SU-DHL-6 (cell line): ENCODE measurements around the gene PNPLA2.

Experiments used
- CTCF ChIP-seq: fragments of 200-600 bp; sonication (generic); IDR thresholded peaks from one replicate; pipeline ENCODE4 v1.5.1; 2017; ENCODE audit warnings: antibody characterized with exemption, mild to moderate bottlenecking, low read length, moderate library complexity; ENCODE audit not compliant: insufficient read depth, poor library complexity, severe bottlenecking
- EZH2phosphoT487 ChIP-seq: fragments of 200-600 bp; sonication (generic), shearing (Covaris generic); conservative IDR thresholded peaks from 2 replicates; pipeline ENCODE4 v1.6.1; 2018; ENCODE audit warnings: mild to moderate bottlenecking, antibody characterized with exemption, low read length, moderate library complexity, mixed read lengths

- no peak for TF ChIP-seq CTCF
- no peak for TF ChIP-seq EZH2phosphoT487
Measured at GRCh38 chr11:861105-861479, 42.4 kb downstream of the PNPLA2 start.
